Ureter (tissue), 1 donor: ENCODE data around the gene ZBTB40. TPM values are rescaled to one million over a fixed set of nuclear protein-coding genes. Genes with fewer than 3 reads are reported as not detected.

Experiments used
- DNase-seq: peaks from one replicate; pipeline ENCODE4 v3.0.0-alpha.2; 2020; ENCODE audit warnings: low spot score
- total RNA-seq: library from RNA; stranded (reverse); gene quantifications from one replicate; pipeline ENCODE4 v1.2.4, GENCODE V29; 2023
- donor health status: DM: yes; HTN: yes; CAD: no.

The ZBTB40 gene
- total RNA-seq, 1 donor from 2014 or later = 22.4 TPM

GRCh38 chr1:22431965-22432364 is 19.7 kb upstream of the ZBTB40 start:
- DNase-seq = no peak

GRCh38 chr1:22434717-22435116 is 16.9 kb upstream of the ZBTB40 start:
- no peak for DNase-seq

- DNase-seq = no peak
Observed at GRCh38 chr1:22436948-22437347, 14.7 kb upstream of the ZBTB40 start.

- DNase-seq = no peak
Observed at GRCh38 chr1:22437573-22437972, 14.1 kb upstream of the ZBTB40 start.

- no peak for DNase-seq
Observed at GRCh38 chr1:22440582-22440981, 11.1 kb upstream of the ZBTB40 start.

DNA sequence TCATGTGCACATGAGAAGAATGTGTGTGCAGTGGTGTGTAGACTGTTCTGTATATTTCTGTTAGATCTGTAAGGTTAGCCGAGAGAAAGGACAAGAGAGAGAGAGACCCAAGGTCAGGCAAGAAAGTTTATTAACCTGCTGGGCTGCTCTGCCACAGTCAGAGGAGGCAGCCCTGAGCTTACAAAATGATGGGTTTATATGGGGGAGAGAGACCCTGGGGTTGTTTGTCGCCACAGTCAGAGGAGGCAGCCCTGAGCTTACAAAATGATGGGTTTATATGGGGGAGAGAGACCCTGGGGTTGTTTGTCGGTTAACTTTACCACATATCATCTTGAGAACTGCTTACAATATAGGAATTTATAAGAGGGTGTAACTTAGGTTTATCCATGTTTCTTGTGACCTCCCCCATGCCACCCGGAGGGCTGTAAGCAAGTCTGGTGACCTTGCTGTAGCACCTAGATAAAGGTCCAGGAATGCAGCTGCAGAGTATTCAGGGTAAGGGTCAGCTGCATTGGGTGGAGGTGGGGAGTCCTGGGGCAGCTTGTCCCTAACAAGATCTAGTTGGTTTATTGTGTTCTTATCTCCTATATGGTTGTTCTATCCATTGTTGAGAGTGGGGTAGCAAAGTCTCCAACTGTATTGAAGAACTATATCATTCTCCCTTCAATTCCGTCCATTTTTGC is 9.3 kb upstream of the ZBTB40 start:
- DNase-seq = no peak

- DNase-seq = no peak
Observed at GRCh38 chr1:22443332-22443731, 8.3 kb upstream of the ZBTB40 start.

DNA sequence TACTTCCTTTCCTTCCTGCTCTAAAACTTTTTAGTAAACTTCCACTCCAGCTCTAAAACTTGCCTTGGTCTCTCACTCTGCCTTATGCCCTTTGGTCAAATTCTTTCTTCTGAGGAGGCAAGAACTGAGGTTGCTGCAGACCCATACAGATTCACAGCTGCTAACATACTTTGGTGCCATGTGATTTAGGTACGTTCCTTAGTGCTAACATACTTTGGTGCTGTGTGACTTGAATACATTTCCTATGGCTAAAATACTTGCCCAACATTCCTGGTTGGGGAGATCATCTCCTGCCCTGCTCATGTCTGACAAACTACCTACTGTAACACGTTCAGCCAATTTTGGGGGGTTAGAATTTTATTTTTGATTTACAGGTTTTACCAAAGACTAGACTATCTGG is 6.8 kb upstream of the ZBTB40 start:
- DNase-seq = no peak

GRCh38 chr1:22447621-22448111 is 4.0 kb upstream of the ZBTB40 start:
- DNase-seq = no peak

- DNase-seq = no peak
Observed at GRCh38 chr1:22449636-22450035, 2.0 kb upstream of the ZBTB40 start.

GRCh38 chr1:22450351-22451021 is 1.2 kb upstream of the ZBTB40 start:
- no peak for DNase-seq

DNA sequence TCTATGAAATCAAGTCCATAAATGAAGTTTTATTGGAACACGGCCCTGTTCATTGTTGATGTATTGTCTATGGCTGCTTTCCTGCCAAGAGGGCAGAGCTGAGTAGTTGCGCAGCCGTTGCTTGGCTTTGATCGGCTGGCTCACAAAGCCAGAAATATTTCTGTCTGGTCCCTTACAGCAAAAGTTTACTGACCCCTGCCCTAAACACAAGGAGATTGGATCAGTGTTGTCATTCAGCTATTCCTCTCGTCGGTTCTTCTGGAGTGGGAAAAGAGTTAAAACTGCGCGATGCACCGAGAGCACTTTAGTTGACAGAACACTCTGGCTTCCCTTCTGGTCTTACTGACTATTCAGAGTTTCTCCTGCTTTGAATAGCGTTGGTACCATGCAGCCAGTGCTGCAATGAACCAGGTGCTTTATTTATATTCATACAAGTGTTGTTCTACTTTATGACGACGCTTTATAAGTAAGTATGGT is 868 bp downstream of the ZBTB40 start:
- DNase-seq = no peak

DNA sequence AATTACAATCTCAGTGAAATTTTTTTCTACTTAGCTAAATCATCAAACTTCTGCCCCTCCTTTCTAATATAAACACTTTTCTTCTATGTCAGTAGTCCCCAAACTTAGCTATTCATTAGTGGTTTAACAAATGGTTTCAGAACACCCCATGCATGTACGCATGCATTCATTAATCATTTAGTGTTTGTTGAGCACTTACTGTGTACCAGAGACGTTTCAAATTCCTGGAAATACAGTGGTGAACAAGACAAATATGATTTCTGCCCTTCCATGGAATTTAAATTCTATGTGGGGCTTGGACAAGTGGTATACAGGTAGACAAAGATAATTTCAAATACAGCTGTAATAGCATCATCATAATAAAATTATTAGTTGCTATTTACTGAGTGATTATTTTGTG is 1.5 kb downstream of the ZBTB40 start:
- no peak for DNase-seq

- DNase-seq = no peak
Observed at GRCh38 chr1:22454476-22455056, 2.9 kb downstream of the ZBTB40 start.

DNA sequence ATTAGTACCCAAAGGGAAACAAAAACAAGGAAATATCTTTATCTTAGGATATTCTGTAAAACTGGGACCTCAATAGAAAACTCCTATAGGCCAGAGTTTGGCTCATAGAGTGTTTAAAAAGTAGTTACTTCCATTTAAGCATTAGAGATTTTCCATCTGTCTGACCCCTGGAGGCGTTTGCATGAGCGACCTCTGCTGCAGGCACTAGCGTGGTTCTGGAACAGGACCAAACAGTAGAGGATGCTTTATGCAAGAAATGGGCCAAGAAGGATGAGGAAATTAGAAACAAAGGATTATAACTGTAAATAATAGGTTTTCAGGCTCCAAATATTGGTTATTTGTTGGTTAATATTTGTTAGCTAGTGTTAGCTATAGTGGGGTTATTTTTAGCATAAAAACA is 5.7 kb downstream of the ZBTB40 start:
- no peak for DNase-seq

DNA sequence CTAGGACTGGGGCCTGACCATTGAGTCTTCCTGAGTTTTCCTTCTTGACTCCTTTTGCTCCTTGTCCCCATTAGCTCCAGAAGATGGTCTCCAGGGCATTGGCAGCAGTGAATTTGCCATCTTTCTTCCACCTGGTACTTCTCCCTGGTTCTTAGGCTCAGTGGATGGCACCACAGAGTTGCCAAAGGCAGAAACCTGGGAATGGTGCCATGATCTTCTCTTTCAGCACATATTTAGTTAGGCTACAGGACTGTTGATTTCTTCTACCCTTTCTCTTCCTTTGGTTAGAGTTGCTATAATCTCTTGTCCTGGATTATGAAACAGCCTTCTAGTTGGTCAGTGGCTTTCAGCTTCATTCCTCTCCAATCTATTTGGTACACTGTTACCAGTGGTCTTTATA is 6.2 kb downstream of the ZBTB40 start:
- no peak for DNase-seq

- DNase-seq = no peak
Observed at GRCh38 chr1:22461100-22461499, 9.4 kb downstream of the ZBTB40 start.

DNA sequence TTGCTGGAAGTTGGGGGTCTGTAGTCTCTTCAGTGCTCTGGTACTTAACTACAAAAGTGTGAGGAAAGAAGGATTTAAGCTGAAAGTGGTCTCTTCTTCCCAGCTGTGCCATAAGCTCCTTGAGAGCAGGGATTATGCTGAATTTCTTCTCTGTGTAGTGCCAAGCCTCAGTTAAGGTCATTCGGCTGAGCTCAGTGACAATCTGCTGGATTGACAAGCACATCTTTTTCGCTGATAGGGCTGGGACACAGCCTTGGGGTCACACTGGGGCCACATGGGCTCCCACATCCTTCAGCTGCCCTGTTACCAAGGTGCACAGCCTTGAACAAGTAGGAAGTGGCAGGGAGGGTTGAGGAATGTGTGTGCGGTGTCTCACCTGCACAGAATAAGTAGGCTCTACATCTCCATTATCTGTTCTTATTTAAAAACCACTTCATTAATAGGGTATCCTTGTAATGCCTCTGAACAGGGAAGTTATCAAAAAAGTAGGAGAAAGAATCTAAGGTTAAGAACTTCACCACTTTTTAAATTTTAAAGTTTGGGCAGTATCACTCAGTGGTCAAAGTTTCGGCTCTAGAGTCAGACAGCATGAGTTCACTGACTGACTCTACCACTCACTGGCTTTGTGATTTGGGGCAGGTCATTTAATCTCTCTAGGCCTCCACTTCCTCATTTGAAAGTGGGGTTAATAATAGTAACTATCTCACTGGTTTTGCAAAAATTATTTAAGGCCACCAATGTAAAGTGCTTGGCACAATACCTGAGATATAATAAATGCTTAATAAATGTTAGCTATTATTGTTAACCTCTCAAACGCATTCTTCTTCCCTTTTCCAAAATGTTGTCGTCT is 10.3 kb downstream of the ZBTB40 start:
- no peak for DNase-seq

- no peak for DNase-seq
Observed at GRCh38 chr1:22462928-22463327, 11.3 kb downstream of the ZBTB40 start.

DNA sequence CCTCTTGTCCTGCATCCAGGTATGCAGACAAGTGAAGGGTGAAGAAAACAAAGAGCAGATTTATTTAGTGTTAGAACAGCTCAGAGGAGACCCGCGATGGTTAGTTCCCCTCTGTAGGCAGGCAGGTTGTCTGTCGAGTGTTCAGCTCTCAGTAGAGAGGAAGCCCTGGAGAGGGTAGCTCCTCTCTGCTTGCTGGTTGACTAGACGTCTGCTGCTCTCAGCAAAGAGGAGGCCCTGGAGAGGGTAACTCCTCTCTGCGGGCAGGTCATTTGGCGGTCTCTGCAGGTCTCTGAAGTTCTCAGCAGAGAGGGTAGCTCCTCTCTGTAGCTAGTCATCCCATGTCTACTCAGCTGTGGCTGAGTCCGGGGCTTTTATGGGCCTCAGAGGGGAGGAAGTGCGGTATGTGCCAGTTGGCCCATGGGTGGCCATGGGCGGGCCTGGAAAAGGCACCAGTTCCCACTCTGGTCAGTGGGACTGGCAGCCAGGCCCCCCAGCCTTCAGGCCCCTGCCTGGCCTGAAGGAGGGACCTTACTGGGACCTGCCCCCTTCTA is 13.4 kb downstream of the ZBTB40 start:
- DNase-seq = no peak

- no peak for DNase-seq
Observed at GRCh38 chr1:22465671-22466070, 14.0 kb downstream of the ZBTB40 start.

GRCh38 chr1:22470227-22470626 is 18.6 kb downstream of the ZBTB40 start:
- no peak for DNase-seq
